Thoracic aorta (tissue), 2 donors: Measurements from ENCODE around the gene TULP4. TPM values are rescaled to one million over a fixed set of nuclear protein-coding genes. Genes with fewer than 3 reads are reported as not detected.

Experiments used
- ATAC-seq: fragments of 150-250 bp; one replicate; pipeline ENCODE4 v1.8.0; 2017; ENCODE audit warnings: low read depth; ENCODE audit not compliant: insufficient number of reproducible peaks, low FRiP score
- DNase-seq: peaks from one replicate; pipeline ENCODE4 v3.0.0-alpha.2; 2020; ENCODE audit warnings: low spot score
- H3K27ac ChIP-seq, 2 donors: fragments of 200-600 bp; sonication (generic); 1 replicate in 1 of 2; 2 replicates in 1 of 2; pipeline ENCODE4 v1.5.1; 2016; ENCODE audit warnings: mild to moderate bottlenecking in 2 of 2, moderate library complexity in 2 of 2
- H3K27me3 ChIP-seq: fragments of 200-600 bp; sonication (generic); replicated peaks from 2 replicates; pipeline ENCODE4 v1.6.0; 2016; ENCODE audit warnings: mild to moderate bottlenecking; ENCODE audit not compliant: insufficient read depth
- H3K36me3 ChIP-seq: fragments of 200-600 bp; sonication (generic); one replicate; pipeline ENCODE4 v1.5.1; 2016
- H3K4me1 ChIP-seq, 2 donors: fragments of 200-600 bp; sonication (generic); 1 replicate in 1 of 2; 2 replicates in 1 of 2; pipeline versions ENCODE4 v1.5.1 to v1.6.0; 2016; ENCODE audit warnings: low read depth in 2 of 2, mild to moderate bottlenecking in 1 of 2; ENCODE audit not compliant: control insufficient read depth in 1 of 2
- H3K4me3 ChIP-seq: fragments of 200-600 bp; sonication (generic); 2 replicates; pipeline ENCODE4 v1.5.1; 2016; ENCODE audit warnings: mild to moderate bottlenecking
- H3K9me3 ChIP-seq: fragments of 200-600 bp; sonication (generic); 2 replicates; pipeline ENCODE4 v1.5.1; 2016
- CTCF ChIP-seq: fragments of 200-600 bp; sonication (generic); IDR thresholded peaks from one replicate; pipeline ENCODE4 v1.5.1; 2019; ENCODE audit warnings: antibody characterized with exemption
- total RNA-seq, 2 donors: library from RNA; depleted of rRNA; stranded (reverse); fragments of >200 nt; gene quantifications; one replicate each; pipeline versions ENCODE4 v1.1.0 to v1.2.3, GENCODE V29; 2016

TULP4 gene
- total RNA-seq, 2 donors from 2014 or later = 75.5 to 189 TPM

GRCh38 chr6:158269657-158270056 lies 42.6 kb upstream of the TULP4 start:
- Histone ChIP-seq H3K36me3 (no peaks in the 10 kb centered on the region), H3K27ac (no peak overlapping the region), H3K9me3 (no peaks in the 10 kb centered on the region), H3K4me1 (peaks cover 0 to 18% of the 10 kb centered on the region in 2 donors), H3K27me3 (no peaks in the 10 kb centered on the region), H3K4me3 (no peak overlapping the region)
- no peak for ATAC-seq
- TF ChIP-seq CTCF = no peak
- no peak for DNase-seq

GRCh38 chr6:158270389-158271127 lies 41.7 kb upstream of the TULP4 start:
- Histone ChIP-seq H3K36me3 (no peaks in the 10 kb centered on the region), H3K27me3 (no peaks in the 10 kb centered on the region), H3K9me3 (no peaks in the 10 kb centered on the region), H3K4me3 (no peak overlapping the region), H3K27ac (no peak overlapping the region), H3K4me1 (peaks cover 0 to 18% of the 10 kb centered on the region in 2 donors)
- no peak for TF ChIP-seq CTCF
- ATAC-seq = no peak
- DNase-seq = no peak

GRCh38 chr6:158272324-158272723 lies 39.9 kb upstream of the TULP4 start:
- H3K4me1 ChIP-seq = peaks cover 0 to 18% of the 10 kb centered on the region in 2 donors
- no peaks in the 10 kb centered on the region for H3K27me3 ChIP-seq
- no peak overlapping the region for H3K4me3 ChIP-seq
- no peaks in the 10 kb centered on the region for H3K9me3 ChIP-seq
- no peaks in the 10 kb centered on the region for H3K36me3 ChIP-seq
- ATAC-seq (no peak), DNase-seq (no peak)
- no peak for TF ChIP-seq CTCF
- no peak overlapping the region for H3K27ac ChIP-seq

GRCh38 chr6:158278004-158278403 lies 34.3 kb upstream of the TULP4 start:
- peaks cover 0 to under 1% of the 10 kb centered on the region in 2 donors for H3K4me1 ChIP-seq
- no peak overlapping the region for H3K27ac ChIP-seq
- no peaks in the 10 kb centered on the region for H3K36me3 ChIP-seq
- no peaks in the 10 kb centered on the region for H3K27me3 ChIP-seq
- no peaks in the 10 kb centered on the region for H3K9me3 ChIP-seq
- no peak for ATAC-seq
- no peak for DNase-seq
- H3K4me3 ChIP-seq = no peak overlapping the region
- TF ChIP-seq CTCF = no peak

GRCh38 chr6:158279615-158280014 lies 32.6 kb upstream of the TULP4 start:
- Histone ChIP-seq H3K27me3 (no peaks in the 10 kb centered on the region), H3K36me3 (no peaks in the 10 kb centered on the region), H3K27ac (no peak overlapping the region), H3K9me3 (no peaks in the 10 kb centered on the region), H3K4me3 (no peak overlapping the region), H3K4me1 (peaks cover 11 to 17% of the 10 kb centered on the region in 2 donors)
- DNase-seq (no peak), ATAC-seq (no peak)
- no peak for TF ChIP-seq CTCF
